Keratinocyte (primary cell): ENCODE data around the gene KLC3. TPM values are rescaled to one million over a fixed set of nuclear protein-coding genes. Genes with fewer than 3 reads are reported as not detected.
A peak's percentile ranks its signal among the peaks of the same experiment; 100 is the strongest.

Experiments used
- DNase-seq: peaks from one replicate; pipeline ENCODE4 v3.0.0-alpha.2; 2011; ENCODE audit warnings: low read depth, missing footprints, low spot score
- FAIRE-seq: peaks from 2 replicates; lab custom pipeline; 2011; peaks lifted over from hg19 to GRCh38; lab: Jason Lieb, UNC
- H2AFZ ChIP-seq: 2 replicates; pipeline ENCODE4 v1.6.0; 2012; ENCODE audit warnings: low read length, control low read depth, inconsistent platforms; ENCODE audit not compliant: control insufficient read depth
- H3K27ac ChIP-seq: 2 replicates; pipeline ENCODE4 v1.5.1; 2011; ENCODE audit warnings: low read length; ENCODE audit not compliant: control insufficient read depth, insufficient read depth
- H3K27me3 ChIP-seq: 3 replicates; pipeline ENCODE4 v1.6.0; 2011; ENCODE audit warnings: low read length; ENCODE audit not compliant: control insufficient read depth, insufficient read depth; ENCODE audit errors: extremely low read depth
- H3K36me3 ChIP-seq, 2 experiments: 2 replicates in 1 of 2; 3 replicates in 1 of 2; pipeline ENCODE4 v1.5.1; 2011; ENCODE audit warnings: low read length in 2 of 2, mild to moderate bottlenecking in 1 of 2; ENCODE audit not compliant: control insufficient read depth in 2 of 2, insufficient read depth in 2 of 2; ENCODE audit errors: extremely low read depth in 1 of 2
- H3K4me1 ChIP-seq: 3 replicates; pipeline ENCODE4 v1.5.1; 2011; ENCODE audit warnings: low read length; ENCODE audit not compliant: control insufficient read depth, insufficient read depth; ENCODE audit errors: extremely low read depth
- H3K4me2 ChIP-seq: 3 replicates; pipeline ENCODE4 v1.6.0; 2011; ENCODE audit warnings: low read depth, low read length; ENCODE audit not compliant: control insufficient read depth, insufficient read depth; ENCODE audit errors: extremely low read depth
- H3K4me3 ChIP-seq, 3 experiments: fragments of 200-600 bp in 1 of 3; sonication (generic) in 1 of 3; 2 replicates in 2 of 3; 3 replicates in 1 of 3; pipeline ENCODE4 v1.5.1; 2011 to 2016; ENCODE audit warnings: low read length in 3 of 3, mild to moderate bottlenecking in 3 of 3, control low read depth in 2 of 3, inconsistent platforms in 1 of 3, low read depth in 1 of 3, mixed read lengths in 1 of 3, mixed run types in 1 of 3, moderate library complexity in 1 of 3; ENCODE audit not compliant: control insufficient read depth in 2 of 3, insufficient read depth in 2 of 3; ENCODE audit errors: extremely low read depth in 1 of 3
- H3K79me2 ChIP-seq: 2 replicates; pipeline ENCODE4 v1.6.0; 2012; ENCODE audit warnings: low read length; ENCODE audit not compliant: control insufficient read depth, insufficient read depth
- H3K9ac ChIP-seq: 3 replicates; pipeline ENCODE4 v1.6.0; 2011; ENCODE audit warnings: low read length; ENCODE audit not compliant: control insufficient read depth, insufficient read depth; ENCODE audit errors: extremely low read depth
- H3K9me1 ChIP-seq: 3 replicates; pipeline ENCODE4 v1.6.0; 2011; ENCODE audit warnings: low read length; ENCODE audit not compliant: control insufficient read depth, insufficient read depth; ENCODE audit errors: extremely low read depth
- H3K9me3 ChIP-seq: 2 replicates; pipeline ENCODE4 v1.5.1; 2012; ENCODE audit warnings: low read depth, low read length; ENCODE audit not compliant: control insufficient read depth
- H4K20me1 ChIP-seq: 3 replicates; pipeline ENCODE4 v1.6.0; 2011; ENCODE audit warnings: low read length; ENCODE audit not compliant: control insufficient read depth, insufficient read depth; ENCODE audit errors: extremely low read depth
- EZH2 ChIP-seq: IDR thresholded peaks from one replicate; pipeline ENCODE4 v1.6.1; 2012; ENCODE audit warnings: inconsistent platforms, mild to moderate bottlenecking, low read length, moderate library complexity
- dilution Hi-C: fragments of 300-500 bp; cut with MboI; formaldehyde crosslinking; loops from one replicate; pipeline ENCODE4 v1.7.0; 2020; ENCODE audit warnings: low sequenced_read_pairs; ENCODE audit not compliant: extremely low pct_ligation_motif_present
- polyA plus RNA-seq, 5 experiments: library from polyadenylated mRNA; depleted of rRNA in 3 of 5; stranded (reverse) in 3 of 5; stranded (forward) in 1 of 5; unstranded in 1 of 5; fragments of >200 nt; gene quantifications; 1 replicate in 1 of 5; 2 replicates in 3 of 5; 3 replicates in 1 of 5; pipeline versions ENCODE4 v1.2.1 to v1.2.3, GENCODE V29; 2011 to 2012; ENCODE audit warnings: missing spikeins in 2 of 5, low read depth in 1 of 5, low replicate concordance in 1 of 5
- TF ChIP-seq, protein P1 (sequence below), 3 experiments: IDR thresholded peaks in 1 of 3; conservative IDR thresholded peaks in 1 of 3; optimal IDR thresholded peaks in 1 of 3; 2 replicates in 2 of 3; 3 replicates in 1 of 3; pipeline versions ENCODE3 to v1.5.1; 2011; ENCODE audit warnings: low read length in 3 of 3, mild to moderate bottlenecking in 3 of 3, moderate library complexity in 2 of 3, control low read depth in 1 of 3, inconsistent platforms in 1 of 3; ENCODE audit not compliant: insufficient read depth in 2 of 3; ENCODE audit errors: extremely low read depth in 1 of 3

KLC3 gene
- polyA plus RNA-seq, 1 donor (not counting 4 experiments of a cell fraction or from before 2014, with no cell fraction given) = 14.7 TPM

- H3K27ac ChIP-seq = no peak overlapping the region
- no peak overlapping the region for H3K4me3 ChIP-seq
- H3K9me1 ChIP-seq = no peaks in the 10 kb centered on the region
- no peaks in the 10 kb centered on the region for H3K9me3 ChIP-seq
- no peak overlapping the region for H3K9ac ChIP-seq
- H3K4me1 ChIP-seq = peaks cover 3% of the 10 kb centered on the region
- no peaks in the 10 kb centered on the region for H3K79me2 ChIP-seq
- no peaks in the 10 kb centered on the region for H4K20me1 ChIP-seq
- H2AFZ ChIP-seq = no peak overlapping the region
- H3K27me3 ChIP-seq = no peaks in the 10 kb centered on the region
- H3K36me3 ChIP-seq = peaks cover 21 to 29% of the 10 kb centered on the region in 2 experiments
- TF ChIP-seq, protein P1, sequence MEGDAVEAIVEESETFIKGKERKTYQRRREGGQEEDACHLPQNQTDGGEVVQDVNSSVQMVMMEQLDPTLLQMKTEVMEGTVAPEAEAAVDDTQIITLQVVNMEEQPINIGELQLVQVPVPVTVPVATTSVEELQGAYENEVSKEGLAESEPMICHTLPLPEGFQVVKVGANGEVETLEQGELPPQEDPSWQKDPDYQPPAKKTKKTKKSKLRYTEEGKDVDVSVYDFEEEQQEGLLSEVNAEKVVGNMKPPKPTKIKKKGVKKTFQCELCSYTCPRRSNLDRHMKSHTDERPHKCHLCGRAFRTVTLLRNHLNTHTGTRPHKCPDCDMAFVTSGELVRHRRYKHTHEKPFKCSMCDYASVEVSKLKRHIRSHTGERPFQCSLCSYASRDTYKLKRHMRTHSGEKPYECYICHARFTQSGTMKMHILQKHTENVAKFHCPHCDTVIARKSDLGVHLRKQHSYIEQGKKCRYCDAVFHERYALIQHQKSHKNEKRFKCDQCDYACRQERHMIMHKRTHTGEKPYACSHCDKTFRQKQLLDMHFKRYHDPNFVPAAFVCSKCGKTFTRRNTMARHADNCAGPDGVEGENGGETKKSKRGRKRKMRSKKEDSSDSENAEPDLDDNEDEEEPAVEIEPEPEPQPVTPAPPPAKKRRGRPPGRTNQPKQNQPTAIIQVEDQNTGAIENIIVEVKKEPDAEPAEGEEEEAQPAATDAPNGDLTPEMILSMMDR (optimal IDR thresholded peaks at IDR 0.05 in 1 of 3, IDR thresholded peaks at IDR 0.05 in 1 of 3, conservative IDR thresholded peaks at IDR 0.05 in 1 of 3; ENCODE audit: extremely low read depth in 1 of 3, insufficient read depth in 2 of 3, low read length in 3 of 3) = no peak
- no peak for TF ChIP-seq EZH2
- no peak for DNase-seq
- H3K4me2 ChIP-seq = no peak overlapping the region
- no peak for FAIRE-seq
- dilution Hi-C loops = no loop called here
These were observed 46.9 kb upstream of the KLC3 start for GRCh38 chr19:45293682-45294081.

DNA sequence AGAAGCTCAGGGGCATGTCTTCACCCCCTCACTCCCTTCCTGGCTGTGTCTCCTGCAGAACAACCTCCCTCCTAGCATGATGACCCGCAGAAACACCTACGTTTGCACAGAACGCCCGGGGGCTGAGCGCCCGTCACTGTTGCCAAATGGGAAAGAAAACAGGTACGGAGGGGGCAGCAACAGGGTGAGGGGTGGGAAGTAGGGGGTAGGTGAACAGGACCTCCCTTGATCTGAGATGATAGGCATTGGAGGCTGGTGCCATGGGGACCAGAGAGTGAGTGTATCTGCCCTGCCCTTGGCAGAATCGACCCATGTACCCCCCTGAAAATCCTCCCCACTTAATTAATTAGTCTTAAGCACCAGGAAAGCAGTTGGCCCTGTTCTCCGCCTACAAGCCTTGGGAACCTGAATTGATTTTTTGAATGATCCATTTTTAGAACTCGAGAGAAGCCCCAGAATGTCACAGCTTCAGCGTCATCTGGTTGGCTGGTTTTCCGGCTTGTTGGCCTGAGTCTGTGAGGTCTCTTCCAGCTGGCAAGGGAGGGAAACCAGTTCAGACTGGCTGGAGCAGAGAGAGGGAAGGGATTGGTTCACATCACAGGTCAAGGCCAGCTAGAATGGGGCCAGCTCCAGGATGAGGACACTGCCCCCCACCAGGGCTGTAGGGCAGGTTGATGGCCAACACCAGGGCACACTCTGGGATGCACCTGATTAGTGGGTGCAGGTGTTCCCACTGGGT is 46.1 kb upstream of the KLC3 start:
- peaks cover 18 to 26% of the 10 kb centered on the region in 2 experiments for H3K36me3 ChIP-seq

More for the DNA sequence above, 46.1 kb upstream of the KLC3 start:
- dilution Hi-C loops = no loop called here
- Histone ChIP-seq H3K79me2 (no peaks in the 10 kb centered on the region), H3K27ac (no peak overlapping the region), H3K9me3 (no peaks in the 10 kb centered on the region), H3K4me1 (peaks cover 3% of the 10 kb centered on the region), H3K27me3 (no peaks in the 10 kb centered on the region), H2AFZ (no peak overlapping the region), H4K20me1 (no peaks in the 10 kb centered on the region), H3K4me3 (no peak overlapping the region), H3K4me2 (no peak overlapping the region), H3K9me1 (no peaks in the 10 kb centered on the region), H3K9ac (no peak overlapping the region)
- TF ChIP-seq, protein P1 (optimal IDR thresholded peaks at IDR 0.05 in 1 of 3, IDR thresholded peaks at IDR 0.05 in 1 of 3, conservative IDR thresholded peaks at IDR 0.05 in 1 of 3; ENCODE audit: extremely low read depth in 1 of 3, insufficient read depth in 2 of 3, low read length in 3 of 3) = no peak
- no peak for TF ChIP-seq EZH2
- no peak for DNase-seq
- peak; percentile 58 for FAIRE-seq
